Endothelial cell of umbilical vein (primary cell): ENCODE results near the gene HTR6. TPM values are rescaled to one million over a fixed set of nuclear protein-coding genes. Genes with fewer than 3 reads are reported as not detected.

ENCODE experiments used
- BruUV-seq: library from RNA; stranded (reverse); fragments of 400-500 nt; replicated peaks from 2 replicates; lab custom pipeline; 2021; lab: Mats Ljungman, UMichigan
- CTCF ChIA-PET: fragments of 300-600, 350-600 bp; sonication (Branson Sonifier 250); formaldehyde crosslinking; loops from one replicate; lab custom pipeline; 2021; ENCODE audit warnings: antibody characterized with exemption, inconsistent platforms; lab: Charles Lee
- POLR2A ChIA-PET: fragments of 300-600, 350-600 bp; sonication (Branson Sonifier 250); formaldehyde crosslinking; loops from one replicate; lab custom pipeline; 2021; ENCODE audit warnings: antibody characterized with exemption, inconsistent platforms; lab: Charles Lee
- DNase-seq: peaks from one replicate; pipeline ENCODE4 v3.0.0-alpha.2; 2011; ENCODE audit warnings: low read depth, low spot score
- FAIRE-seq: peaks from 2 replicates; lab custom pipeline; 2011; peaks lifted over from hg19 to GRCh38; lab: Jason Lieb, UNC
- H2AFZ ChIP-seq: 2 replicates; pipeline ENCODE4 v1.6.0; 2012; ENCODE audit warnings: low read depth, low read length, control low read depth, inconsistent platforms
- H3K27ac ChIP-seq: 2 replicates; pipeline ENCODE4 v1.5.1; 2011; ENCODE audit warnings: low read depth, mild to moderate bottlenecking, control low read depth, low read length, moderate library complexity; ENCODE audit not compliant: insufficient read depth
- H3K27me3 ChIP-seq, 2 experiments: 2 replicates each; pipeline versions ENCODE4 v1.6.0 to v1.6.1; 2011; ENCODE audit warnings: low read length in 2 of 2, mixed read lengths in 1 of 2; ENCODE audit not compliant: control insufficient read depth in 2 of 2, insufficient read depth in 2 of 2
- H3K36me3 ChIP-seq, 2 experiments: 2 replicates in 1 of 2; 3 replicates in 1 of 2; pipeline ENCODE4 v1.5.1; 2011; ENCODE audit warnings: low read length in 2 of 2, mild to moderate bottlenecking in 1 of 2, moderate library complexity in 1 of 2; ENCODE audit not compliant: control insufficient read depth in 2 of 2, insufficient read depth in 2 of 2; ENCODE audit errors: extremely low read depth in 1 of 2
- H3K4me1 ChIP-seq: 3 replicates; pipeline ENCODE4 v1.5.1; 2011; ENCODE audit warnings: mild to moderate bottlenecking, low read length; ENCODE audit not compliant: control insufficient read depth, insufficient read depth; ENCODE audit errors: extremely low read depth
- H3K4me2 ChIP-seq: 2 replicates; pipeline ENCODE4 v1.6.1; 2011; ENCODE audit warnings: low read length, control low read depth, mixed read lengths; ENCODE audit not compliant: insufficient read depth
- H3K4me3 ChIP-seq, 3 experiments: fragments of 200-600 bp in 1 of 3; sonication (generic), shearing (Covaris generic) in 1 of 3; replicated peaks in 1 of 3; 2 replicates each; pipeline ENCODE4 v1.5.1; 2011 to 2016; ENCODE audit warnings: control low read depth in 3 of 3, low read length in 3 of 3, mild to moderate bottlenecking in 2 of 3, inconsistent platforms in 1 of 3, low read depth in 1 of 3, moderate library complexity in 1 of 3; ENCODE audit not compliant: insufficient read depth in 1 of 3
- H3K79me2 ChIP-seq: 2 replicates; pipeline ENCODE4 v1.6.0; 2012; ENCODE audit warnings: low read length, inconsistent platforms; ENCODE audit not compliant: control insufficient read depth, insufficient read depth
- H3K9ac ChIP-seq: replicated peaks from 2 replicates; pipeline ENCODE3; 2011; ENCODE audit warnings: low read length, control low read depth; ENCODE audit not compliant: insufficient read depth; ENCODE audit errors: extremely low read depth
- H3K9me1 ChIP-seq: replicated peaks from 3 replicates; pipeline ENCODE4 v1.6.0; 2011; ENCODE audit warnings: mild to moderate bottlenecking, low read length; ENCODE audit not compliant: control insufficient read depth, insufficient read depth; ENCODE audit errors: extremely low read depth
- H3K9me3 ChIP-seq: replicated peaks from 2 replicates; pipeline ENCODE4 v1.5.1; 2012; ENCODE audit warnings: low read length, inconsistent platforms; ENCODE audit not compliant: control insufficient read depth, insufficient read depth
- H4K20me1 ChIP-seq: replicated peaks from 2 replicates; pipeline ENCODE3; 2011; ENCODE audit warnings: mild to moderate bottlenecking, low read length; ENCODE audit not compliant: control insufficient read depth, insufficient read depth; ENCODE audit errors: extremely low read depth
- EZH2 ChIP-seq: IDR thresholded peaks from 2 replicates; pipeline ENCODE4 v1.6.1; 2012; ENCODE audit warnings: borderline replicate concordance, low read depth, mild to moderate bottlenecking, moderate library complexity, low read length, inconsistent platforms; ENCODE audit not compliant: severe bottlenecking
- FOS ChIP-seq: IDR thresholded peaks from 2 replicates; pipeline ENCODE4 v1.6.1; 2011; ENCODE audit warnings: mild to moderate bottlenecking, low read length, moderate library complexity, borderline replicate concordance; ENCODE audit not compliant: insufficient read depth
- GATA2 ChIP-seq: IDR thresholded peaks from 2 replicates; pipeline ENCODE4 v1.7.0; 2011; ENCODE audit warnings: low read depth, mild to moderate bottlenecking, moderate library complexity, mixed read lengths, low read length; ENCODE audit not compliant: insufficient read length, insufficient read depth
- JUN ChIP-seq: IDR thresholded peaks from 2 replicates; pipeline ENCODE4 v1.6.1; 2011; ENCODE audit warnings: borderline replicate concordance, low read depth; ENCODE audit not compliant: insufficient read length, insufficient read depth
- MYC ChIP-seq: IDR thresholded peaks from one replicate; pipeline ENCODE4 v1.6.1; 2011; ENCODE audit warnings: mild to moderate bottlenecking, low read depth, low read length
- POLR2A ChIP-seq: IDR thresholded peaks from 2 replicates; pipeline ENCODE4 v1.6.1; 2012; ENCODE audit warnings: low read depth, mild to moderate bottlenecking, control low read depth, low read length
- POLR2AphosphoS5 ChIP-seq: IDR thresholded peaks from 2 replicates; pipeline ENCODE4 v1.6.1; 2012; ENCODE audit warnings: low read depth, mild to moderate bottlenecking, control low read depth, low read length, moderate library complexity; ENCODE audit not compliant: insufficient read depth
- dilution Hi-C: fragments of 300-500 bp; cut with MboI; formaldehyde crosslinking; loops from one replicate; pipeline ENCODE4 v1.15.0; 2019; ENCODE audit warnings: low sequenced_read_pairs; ENCODE audit not compliant: extremely low pct_ligation_motif_present
- intact Hi-C: fragments of 100-400 bp; cut with micrococcal nuclease; formaldehyde crosslinking; loops from one replicate; pipeline ENCODE4 v1.10.0; 2022
- polyA plus RNA-seq, 4 experiments: library from polyadenylated mRNA; depleted of rRNA in 3 of 4; stranded (reverse) in 3 of 4; unstranded in 1 of 4; fragments of >200 nt; gene quantifications; 2 replicates each; pipeline versions ENCODE4 v1.2.1 to v1.2.3, GENCODE V29; 2011 to 2012; ENCODE audit warnings: missing spikeins in 1 of 4
- total RNA-seq: library from RNA; stranded (reverse); gene quantifications from 2 replicates; pipeline ENCODE4 v1.2.3, GENCODE V29; 2021
- TF ChIP-seq, protein P1 (sequence below): IDR thresholded peaks from 2 replicates; pipeline ENCODE4 v1.6.1; 2011; ENCODE audit not compliant: insufficient read depth, insufficient read length
- TF ChIP-seq, protein P2 (sequence below), 2 donors: IDR thresholded peaks; 1 replicate in 1 of 2; 2 replicates in 1 of 2; pipeline ENCODE4 v1.5.1; 2011; ENCODE audit warnings: low read length in 2 of 2, mild to moderate bottlenecking in 2 of 2, moderate library complexity in 2 of 2, control low read depth in 1 of 2, inconsistent platforms in 1 of 2, low read depth in 1 of 2; ENCODE audit not compliant: insufficient read depth in 1 of 2; ENCODE audit errors: extremely low read depth in 1 of 2

Gene HTR6
- total and polyA plus RNA-seq, 2 donors (not counting 3 experiments of a cell fraction or from before 2014, with no cell fraction given): not detected

DNA sequence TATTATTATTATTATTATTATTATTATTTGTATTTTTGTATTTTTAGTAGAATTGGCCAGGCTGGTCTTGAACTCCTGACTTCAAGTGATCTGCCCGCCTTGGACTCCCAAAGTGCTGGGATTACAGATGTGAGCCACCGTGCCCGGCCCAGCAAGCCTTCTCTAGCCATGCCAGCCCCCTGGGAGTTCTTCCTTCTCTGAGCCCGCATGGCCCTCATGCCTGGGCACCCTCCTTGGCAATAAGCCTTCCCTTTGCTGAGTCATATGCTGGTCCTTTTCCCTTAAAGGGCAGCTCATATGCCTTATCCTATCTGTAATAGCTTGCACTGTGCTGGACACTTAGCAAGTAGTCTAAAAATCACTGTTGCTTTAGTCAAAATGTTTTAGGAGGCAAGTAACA is 29.0 kb upstream of the HTR6 start:
- intact Hi-C loops (no loop called here), dilution Hi-C loops (loop anchor here (25.0 kb wide), 1 partner anchor 223 kb away; no protein-coding TSS in a partner anchor)
- POLR2A ChIA-PET: interaction anchor here (0.6 kb wide), 1 partner anchor 39 kb away, joined by 3 read pairs; a partner anchor contains a TSS

More for the DNA sequence above, 29.0 kb upstream of the HTR6 start:
- H3K4me3 ChIP-seq: no peak overlapping the region
- CTCF ChIA-PET: interaction anchor here (0.8 to 0.9 kb wide), 3 partner anchors 10 to 244 kb away, joined by 3 to 4 read pairs (median 3); no protein-coding TSS in a partner anchor
- H3K27ac ChIP-seq: no peak overlapping the region
- H3K79me2 ChIP-seq: no peaks in the 10 kb centered on the region
- no peaks in the 10 kb centered on the region for H3K9me3 ChIP-seq
- H3K9me1 ChIP-seq: no peaks in the 10 kb centered on the region
- no peaks in the 10 kb centered on the region for H4K20me1 ChIP-seq
- no peaks in the 10 kb centered on the region for H3K27me3 ChIP-seq
- no TSS peak for BruUV-seq
- H3K36me3 ChIP-seq: no peaks in the 10 kb centered on the region
- H2AFZ ChIP-seq: no peak overlapping the region
- no peaks in the 10 kb centered on the region for H3K4me1 ChIP-seq
- no peak overlapping the region for H3K9ac ChIP-seq
- peak; percentile 28 for FAIRE-seq
- DNase-seq: no peak
- H3K4me2 ChIP-seq: no peak overlapping the region
- TF ChIP-seq FOS: no peak
- TF ChIP-seq GATA2: no peak
- no peak for TF ChIP-seq EZH2
- TF ChIP-seq POLR2A: no peak
- TF ChIP-seq JUN: no peak
- no peak for TF ChIP-seq POLR2AphosphoS5
- TF ChIP-seq, protein P1, sequence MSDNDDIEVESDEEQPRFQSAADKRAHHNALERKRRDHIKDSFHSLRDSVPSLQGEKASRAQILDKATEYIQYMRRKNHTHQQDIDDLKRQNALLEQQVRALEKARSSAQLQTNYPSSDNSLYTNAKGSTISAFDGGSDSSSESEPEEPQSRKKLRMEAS: no peak
- TF ChIP-seq, protein P2, sequence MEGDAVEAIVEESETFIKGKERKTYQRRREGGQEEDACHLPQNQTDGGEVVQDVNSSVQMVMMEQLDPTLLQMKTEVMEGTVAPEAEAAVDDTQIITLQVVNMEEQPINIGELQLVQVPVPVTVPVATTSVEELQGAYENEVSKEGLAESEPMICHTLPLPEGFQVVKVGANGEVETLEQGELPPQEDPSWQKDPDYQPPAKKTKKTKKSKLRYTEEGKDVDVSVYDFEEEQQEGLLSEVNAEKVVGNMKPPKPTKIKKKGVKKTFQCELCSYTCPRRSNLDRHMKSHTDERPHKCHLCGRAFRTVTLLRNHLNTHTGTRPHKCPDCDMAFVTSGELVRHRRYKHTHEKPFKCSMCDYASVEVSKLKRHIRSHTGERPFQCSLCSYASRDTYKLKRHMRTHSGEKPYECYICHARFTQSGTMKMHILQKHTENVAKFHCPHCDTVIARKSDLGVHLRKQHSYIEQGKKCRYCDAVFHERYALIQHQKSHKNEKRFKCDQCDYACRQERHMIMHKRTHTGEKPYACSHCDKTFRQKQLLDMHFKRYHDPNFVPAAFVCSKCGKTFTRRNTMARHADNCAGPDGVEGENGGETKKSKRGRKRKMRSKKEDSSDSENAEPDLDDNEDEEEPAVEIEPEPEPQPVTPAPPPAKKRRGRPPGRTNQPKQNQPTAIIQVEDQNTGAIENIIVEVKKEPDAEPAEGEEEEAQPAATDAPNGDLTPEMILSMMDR (IDR thresholded peaks at IDR 0.05; ENCODE audit: extremely low read depth in 1 of 2, insufficient read depth in 1 of 2, low read depth in 1 of 2, low read length in 2 of 2): no peak
- TF ChIP-seq MYC: no peak
